ENCODE results near the gene HMG20B.
A peak's percentile ranks its signal among the peaks of the same experiment; 100 is the strongest.

HMG20B gene

GRCh38 chr19:3572855-3573161, at the start of gene HMG20B:
HMG20B (plus strand) TSS chr19:3572944; CDS start chr19:3573310, 366 bp downstream.
- DNase-seq = peak in 1 of 3 experiments; percentile 79

DNA sequence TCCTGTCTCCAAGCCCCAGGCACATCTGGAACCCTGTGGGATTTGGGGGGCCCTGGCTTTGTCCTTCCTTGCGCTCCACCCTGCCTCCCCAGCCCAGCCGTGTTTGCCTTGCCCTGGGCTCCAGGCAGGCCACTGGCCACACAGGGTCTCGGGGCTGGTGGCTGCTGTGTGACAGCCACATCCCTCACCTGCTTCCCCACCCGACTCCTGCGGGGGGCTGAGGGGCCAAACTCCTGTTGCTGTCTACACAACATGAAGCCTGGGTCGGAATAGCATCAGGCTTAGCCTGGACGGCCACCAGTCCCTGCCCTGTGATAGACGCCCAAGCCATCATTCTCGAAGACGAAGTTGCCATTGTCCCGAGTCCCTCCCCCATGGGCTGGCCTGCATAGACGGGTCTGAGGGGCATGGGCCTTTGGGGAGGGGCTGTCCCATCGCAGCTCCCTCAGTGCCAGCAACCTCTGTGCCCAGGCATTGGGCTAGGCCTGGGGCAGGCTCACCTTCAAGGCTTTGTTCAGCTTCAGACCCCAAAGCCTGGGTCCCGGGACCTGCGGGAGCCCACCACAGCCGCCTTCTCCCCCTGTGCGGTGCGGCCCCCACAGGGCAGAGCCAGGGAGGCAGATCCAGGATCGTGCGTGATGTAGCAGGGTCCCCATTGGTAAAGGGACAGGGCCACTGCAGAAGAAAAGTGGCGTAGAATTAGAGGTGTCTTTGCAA, 49.2 kb upstream of the HMG20B start:
- no peak for DNase-seq

DNA sequence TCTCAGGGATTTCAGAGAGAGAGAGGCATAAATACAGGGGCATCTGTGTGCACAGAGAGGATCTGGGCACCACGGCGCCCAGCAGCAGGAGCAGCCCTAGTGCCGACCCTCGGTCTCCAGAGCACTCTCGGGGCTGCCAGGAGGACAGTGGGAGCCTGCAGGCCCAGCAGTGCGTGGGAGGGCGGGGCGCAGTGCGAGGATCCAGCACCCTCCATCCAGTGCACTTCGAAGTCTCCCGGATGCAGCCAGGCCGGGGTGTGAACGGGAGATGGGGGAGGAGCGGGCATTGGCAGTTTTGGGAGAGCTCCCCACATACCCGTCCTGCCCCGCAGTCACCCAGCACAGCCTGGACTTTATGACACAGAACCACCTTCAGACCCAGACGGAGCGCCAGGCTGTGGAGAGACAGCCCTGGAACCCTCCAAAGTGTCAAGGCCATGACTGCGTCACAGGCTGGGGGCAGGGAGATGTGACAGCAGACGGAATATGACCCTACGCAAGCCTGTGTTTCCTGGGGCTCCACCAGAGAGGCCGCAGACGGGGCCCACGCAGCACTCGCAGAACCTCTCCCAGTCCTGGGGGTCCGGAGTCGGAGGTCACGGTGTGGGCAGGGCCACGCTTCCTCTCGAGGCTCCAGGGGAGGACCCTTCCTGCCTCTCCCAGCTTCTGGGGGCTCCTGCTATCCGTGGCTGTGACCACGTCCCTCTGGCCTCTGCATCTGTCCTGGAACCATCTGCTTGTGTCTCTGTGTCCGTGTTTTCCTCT, 48.5 kb upstream of the HMG20B start:
- DNase-seq = no peak

DNA sequence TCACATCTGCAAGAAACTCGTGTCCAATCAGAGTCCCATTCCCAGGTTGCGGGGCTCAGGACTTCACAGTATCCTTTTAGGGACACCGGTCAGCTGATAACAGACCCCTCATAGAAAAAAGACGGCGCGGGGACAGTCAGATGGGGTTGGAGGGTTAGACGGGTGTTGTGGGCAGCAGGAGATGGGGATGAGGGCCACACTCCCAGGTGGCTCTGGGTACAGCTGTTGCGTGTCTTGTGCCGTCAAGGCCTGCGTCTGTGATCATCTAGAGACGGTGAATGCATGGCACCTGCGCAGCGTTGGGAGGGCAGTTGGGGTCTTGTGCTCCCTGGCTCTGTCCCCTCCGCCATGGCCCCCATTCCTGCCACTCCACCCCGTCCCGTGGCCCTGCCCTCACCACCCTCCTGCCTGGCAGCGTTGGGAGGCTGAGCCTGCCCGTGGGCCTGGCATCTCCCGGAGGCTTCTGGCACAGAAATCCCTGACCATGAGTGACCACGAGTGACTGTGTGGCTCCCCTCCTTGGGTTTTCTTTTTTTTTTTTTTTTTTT, 47.8 kb upstream of the HMG20B start:
- no peak for DNase-seq

DNA sequence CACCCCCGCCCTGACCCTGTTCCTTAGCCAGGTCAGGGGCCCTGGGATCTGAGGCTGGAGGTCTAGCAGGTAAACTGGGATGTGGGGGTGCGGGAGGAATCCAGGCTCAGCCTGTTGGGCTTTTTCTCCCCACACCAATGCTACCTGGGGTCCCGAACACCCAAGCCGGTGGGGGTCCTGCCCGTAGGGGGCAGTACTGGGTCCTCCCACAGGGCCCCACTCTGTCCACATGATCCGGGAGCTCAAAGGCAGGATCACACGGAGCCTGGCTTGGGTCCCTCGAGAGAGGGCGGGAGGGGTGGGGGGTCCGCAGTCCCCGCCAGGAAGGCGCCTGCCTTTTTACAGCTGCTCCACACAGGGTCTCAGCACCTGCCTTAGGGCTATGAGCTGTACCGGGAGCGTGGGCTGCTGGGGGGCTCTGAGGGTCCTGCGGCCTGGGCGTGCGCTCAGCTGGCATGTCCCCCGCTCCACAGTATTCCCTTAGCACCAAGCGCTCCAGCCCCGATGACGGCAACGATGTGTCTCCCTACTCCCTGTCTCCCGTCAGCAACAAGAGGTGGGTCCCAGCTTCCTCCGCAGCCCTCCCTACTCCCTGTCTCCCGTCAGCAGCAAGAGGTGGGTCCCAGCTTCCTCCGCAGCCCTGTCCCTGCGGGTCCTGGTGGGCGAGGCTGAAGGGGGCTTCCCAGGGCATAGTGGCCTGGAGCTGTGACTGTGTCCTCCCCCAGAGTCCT, 46.1 kb upstream of the HMG20B start:
- no peak for DNase-seq

- no peak for DNase-seq
These were observed 45.4 kb upstream of the HMG20B start for GRCh38 chr19:3527238-3527910.

DNA sequence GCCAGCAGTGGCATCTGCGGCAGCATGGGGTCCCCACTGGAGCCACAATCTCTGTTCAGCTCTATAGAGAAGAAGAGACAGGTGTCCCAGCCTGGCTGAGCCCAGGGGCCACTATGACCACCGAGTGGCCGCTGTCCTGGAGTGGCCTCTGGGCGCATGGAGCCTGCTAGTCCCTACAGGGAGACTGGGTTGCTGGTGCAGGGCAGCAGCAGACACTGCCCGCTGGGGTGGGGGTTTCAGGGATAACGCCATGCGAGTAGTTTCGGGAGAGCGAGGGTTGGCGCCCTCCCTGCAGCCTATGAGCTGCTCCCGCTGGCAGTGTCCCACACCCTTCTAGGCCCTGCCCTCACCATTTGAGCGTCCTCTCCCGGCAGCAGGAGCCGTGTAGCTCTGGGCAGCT, 44.7 kb upstream of the HMG20B start:
- no peak for DNase-seq

- DNase-seq = no peak
These were observed 44.1 kb upstream of the HMG20B start for GRCh38 chr19:3528539-3529211.

- peak in 1 of 3 experiments; percentile 25 for DNase-seq
These were observed 43.4 kb upstream of the HMG20B start for GRCh38 chr19:3529299-3529698.

- DNase-seq = no peak
These were observed 42.4 kb upstream of the HMG20B start for GRCh38 chr19:3530389-3530788.

DNA sequence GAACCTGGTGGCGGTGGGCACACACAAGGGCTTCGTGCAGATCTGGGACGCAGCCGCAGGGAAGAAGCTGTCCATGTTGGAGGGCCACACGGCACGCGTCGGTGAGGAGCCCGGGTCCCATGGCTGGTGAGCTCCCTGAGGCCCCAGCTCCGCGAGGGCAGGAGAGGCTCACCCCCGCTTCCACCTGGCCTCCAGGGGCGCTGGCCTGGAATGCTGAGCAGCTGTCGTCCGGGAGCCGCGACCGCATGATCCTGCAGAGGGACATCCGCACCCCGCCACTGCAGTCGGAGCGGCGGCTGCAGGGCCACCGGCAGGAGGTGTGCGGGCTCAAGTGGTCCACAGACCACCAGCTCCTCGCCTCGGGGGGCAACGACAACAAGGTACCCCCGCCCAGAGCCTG, 41.0 kb upstream of the HMG20B start:
- no peak for DNase-seq

- DNase-seq = no peak
These were observed 40.5 kb upstream of the HMG20B start for GRCh38 chr19:3532154-3532786.

DNA sequence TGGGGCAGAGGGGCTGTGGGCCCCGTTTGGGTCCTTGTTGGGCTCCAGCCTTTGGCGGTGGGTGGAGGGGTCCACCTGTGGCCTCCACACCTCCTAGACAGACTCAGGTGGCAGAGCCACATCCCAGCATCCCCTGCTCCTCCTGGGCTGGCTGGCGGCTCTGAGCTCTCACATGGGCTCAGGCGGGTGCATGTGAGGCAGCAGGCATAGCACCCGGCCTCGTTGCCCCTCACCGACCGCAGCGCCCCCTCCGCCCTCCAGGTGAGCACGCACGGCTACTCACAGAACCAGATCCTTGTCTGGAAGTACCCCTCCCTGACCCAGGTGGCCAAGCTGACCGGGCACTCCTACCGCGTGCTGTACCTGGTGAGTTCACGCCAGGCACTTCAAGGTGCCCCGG, 39.7 kb upstream of the HMG20B start:
- DNase-seq = no peak

DNA sequence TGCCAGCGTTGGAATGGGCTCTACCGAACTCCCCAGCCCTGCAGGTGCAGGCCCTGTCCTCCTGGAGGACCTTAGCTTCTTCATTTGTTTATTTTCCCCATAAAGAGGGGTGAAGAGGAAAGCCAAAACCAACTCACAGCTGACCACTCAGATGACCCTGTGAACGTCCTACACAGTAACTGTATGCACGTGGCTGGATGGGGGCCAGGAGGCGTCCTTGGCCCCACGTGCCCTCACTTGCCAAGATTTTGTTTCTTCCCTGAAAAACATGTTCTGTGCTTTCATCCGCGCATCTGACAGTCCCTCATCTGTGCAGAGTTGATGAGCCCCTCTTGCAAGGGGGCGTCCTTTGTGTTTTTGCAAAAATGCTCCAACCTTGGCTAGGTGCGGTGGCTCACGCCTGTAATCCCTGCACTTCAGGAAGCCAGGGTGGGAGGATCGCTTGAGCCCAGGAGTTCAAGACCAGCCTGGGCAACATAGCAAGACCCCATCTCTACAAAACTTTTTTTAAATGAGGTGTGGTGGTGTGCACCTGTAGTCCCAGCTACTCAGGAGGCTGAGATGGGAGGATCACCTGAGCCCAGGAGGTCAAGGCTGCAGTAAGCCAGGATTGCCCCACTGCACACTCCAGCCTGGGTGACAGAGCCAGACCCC, 39.1 kb upstream of the HMG20B start:
- DNase-seq = no peak

DNA sequence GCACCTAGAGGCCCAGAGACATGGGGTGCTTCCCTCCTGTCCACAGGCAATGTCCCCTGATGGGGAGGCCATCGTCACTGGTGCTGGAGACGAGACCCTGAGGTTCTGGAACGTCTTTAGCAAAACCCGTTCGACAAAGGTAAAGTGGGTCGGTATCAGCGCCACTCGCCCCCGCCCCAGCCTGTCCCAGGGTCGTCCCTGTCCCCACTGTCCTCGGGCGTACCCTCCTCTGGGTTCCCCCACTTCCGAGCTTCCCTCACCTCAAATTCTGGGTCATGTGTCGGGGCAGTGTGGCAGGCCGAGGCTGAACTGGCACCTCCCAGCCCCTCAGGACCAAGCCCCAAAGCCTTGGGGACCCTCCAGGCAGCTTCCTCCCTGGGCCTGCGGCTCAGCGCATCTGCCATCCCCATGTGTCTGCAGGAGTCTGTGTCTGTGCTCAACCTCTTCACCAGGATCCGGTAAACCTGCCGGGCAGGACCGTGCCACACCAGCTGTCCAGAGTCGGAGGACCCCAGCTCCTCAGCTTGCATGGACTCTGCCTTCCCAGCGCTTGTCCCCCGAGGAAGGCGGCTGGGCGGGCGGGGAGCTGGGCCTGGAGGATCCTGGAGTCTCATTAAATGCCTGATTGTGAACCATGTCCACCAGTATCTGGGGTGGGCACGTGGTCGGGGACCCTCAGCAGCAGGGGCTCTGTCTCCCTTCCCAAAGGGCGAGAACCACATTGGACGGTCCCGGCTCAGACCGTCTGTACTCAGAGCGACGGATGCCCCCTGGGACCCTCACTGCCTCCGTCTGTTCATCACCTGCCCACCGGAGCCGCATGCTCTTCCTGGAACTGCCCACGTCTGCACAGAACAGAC, 38.1 kb upstream of the HMG20B start:
- DNase-seq = no peak

GRCh38 chr19:3535235-3535535, 37.6 kb upstream of the HMG20B start:
- no peak for DNase-seq

DNA sequence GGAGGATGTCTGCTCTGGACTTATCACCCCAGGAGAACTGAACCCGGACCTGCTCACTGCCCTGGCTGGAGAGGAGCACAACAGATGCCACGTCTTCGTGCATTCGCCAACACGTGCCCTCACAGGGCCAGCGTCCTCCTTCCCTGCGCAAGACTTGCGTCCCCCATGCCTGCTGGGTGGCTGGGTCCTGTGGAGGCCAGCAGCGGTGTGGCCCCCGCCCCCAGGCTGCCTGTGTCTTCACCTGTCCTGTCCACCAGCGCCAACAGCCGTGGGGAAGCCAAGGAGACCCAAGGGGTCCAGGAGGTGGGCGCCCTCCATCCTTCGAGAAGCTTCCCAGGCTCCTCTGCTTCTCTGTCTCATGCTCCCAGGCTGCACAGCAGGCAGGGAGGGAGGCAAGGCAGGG, 37.2 kb upstream of the HMG20B start:
- no peak for DNase-seq

- DNase-seq = no peak
These were observed 36.8 kb upstream of the HMG20B start for GRCh38 chr19:3535981-3536380.

GRCh38 chr19:3536429-3537100, 36.2 kb upstream of the HMG20B start:
- DNase-seq = no peak

DNA sequence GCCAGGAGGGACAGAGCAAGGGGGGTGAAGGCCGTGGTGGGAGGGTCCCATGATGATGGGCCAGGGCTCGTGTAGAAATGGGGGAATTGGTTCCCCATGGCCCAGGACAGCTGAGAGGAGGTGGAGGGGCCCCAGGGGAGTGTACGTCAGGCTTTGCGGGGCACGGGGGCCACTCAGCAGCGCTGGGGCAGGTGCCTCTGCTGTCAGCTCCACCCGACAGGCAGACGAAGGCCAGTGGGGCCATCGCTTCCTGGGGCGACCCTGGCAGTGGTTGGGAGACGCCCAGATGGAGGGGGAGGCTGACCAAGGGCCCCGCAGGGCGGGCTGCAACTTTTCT, 35.7 kb upstream of the HMG20B start:
- DNase-seq = no peak
